Transverse colon (tissue), 4 donors: Measurements from ENCODE around the gene SLC6A11. TPM values are rescaled to one million over a fixed set of nuclear protein-coding genes. Genes with fewer than 3 reads are reported as not detected.

ENCODE experiments used
- DNase-seq: peaks from one replicate; pipeline ENCODE4 v3.0.0-alpha.2; 2019
- H3K27ac ChIP-seq, 4 donors: fragments of 200-600 bp; sonication (generic); 2 replicates each; pipeline ENCODE4 v1.5.1; 2016 to 2018; ENCODE audit warnings: inconsistent platforms in 4 of 4
- H3K27me3 ChIP-seq: fragments of 200-600 bp; sonication (generic); 2 replicates; pipeline ENCODE4 v1.5.1; 2017; ENCODE audit warnings: inconsistent platforms
- H3K36me3 ChIP-seq, 4 donors: fragments of 200-600 bp; sonication (generic); 2 replicates each; pipeline ENCODE4 v1.5.1; 2017 to 2019; ENCODE audit warnings: inconsistent platforms in 4 of 4
- H3K4me1 ChIP-seq, 4 donors: fragments of 200-600 bp; sonication (generic); 2 replicates each; pipeline ENCODE4 v1.5.1; 2017 to 2020; ENCODE audit warnings: inconsistent platforms in 4 of 4
- H3K4me3 ChIP-seq, 4 donors: fragments of 200-600 bp; sonication (generic); 1 replicate in 1 of 4; 2 replicates in 3 of 4; pipeline versions ENCODE4 v1.5.1 to v1.6.1; 2017 to 2019; ENCODE audit warnings: inconsistent platforms in 4 of 4
- H3K9me3 ChIP-seq, 2 donors: fragments of 200-600 bp; sonication (generic); 2 replicates each; pipeline ENCODE4 v1.5.1; 2017 to 2019; ENCODE audit warnings: inconsistent platforms in 2 of 2
- EP300 ChIP-seq: sonication (generic); formaldehyde crosslinking; IDR thresholded peaks from one replicate; pipeline ENCODE4 v1.6.1; 2017; ENCODE audit warnings: antibody characterized with exemption, low read depth
- POLR2A ChIP-seq: fragments of 450-650 bp; IDR thresholded peaks from one replicate; pipeline ENCODE4 v1.6.1; 2016; ENCODE audit warnings: antibody characterized with exemption, mild to moderate bottlenecking, moderate library complexity
- POLR2AphosphoS5 ChIP-seq, 3 donors: sonication (generic); formaldehyde crosslinking; IDR thresholded peaks; one replicate each; pipeline ENCODE4 v1.6.1; 2016; ENCODE audit warnings: antibody characterized with exemption in 3 of 3
- WGBS, 2 donors: methylation state at CpG; one replicate each; pipeline ENCODE4 v1.1.5; 2018; ENCODE audit warnings: low coverage in 1 of 2; 5-methylcytosine and 5-hydroxymethylcytosine counted together
- in situ Hi-C, 4 donors: fragments of 200-750 bp; cut with MboI; loops; one replicate each; pipeline versions ENCODE4 v1.15.0 to v1.15.1; 2017; ENCODE audit warnings: low sequenced_read_pairs in 3 of 4, low pct_ligation_motif_present in 1 of 4, low pct_unique_long_range_greater_than_20kb in 1 of 4
- intact Hi-C: fragments of 100-400 bp; cut with DNase I; formaldehyde crosslinking; loops from one replicate; pipeline ENCODE4 v1.15.1; 2023; ENCODE audit warnings: low total_unique reads
- total RNA-seq, 4 donors: library from RNA; depleted of rRNA; stranded (reverse); fragments of >200 nt; gene quantifications; one replicate each; pipeline ENCODE4 v1.1.0, GENCODE V29; 2016
- TF ChIP-seq, protein P1 (sequence below), 5 experiments: fragments of 200-600 bp in 3 of 5; fragments of 450-650 bp in 2 of 5; sonication (generic) in 3 of 5; IDR thresholded peaks; 1 replicate in 2 of 5; 2 replicates in 3 of 5; pipeline ENCODE4 v1.5.1; 2016 to 2017; ENCODE audit warnings: antibody characterized with exemption in 5 of 5, inconsistent platforms in 3 of 5, mild to moderate bottlenecking in 2 of 5, moderate library complexity in 1 of 5

Gene SLC6A11
- total RNA-seq, 4 donors from 2014 or later: not detected

- no peaks in the 10 kb centered on the region for H3K36me3 ChIP-seq
- intact Hi-C loops (no loop called here), in situ Hi-C loops (no loop called here)
- no peak overlapping the region for H3K27ac ChIP-seq
- H3K4me3 ChIP-seq: no peak overlapping the region
- TF ChIP-seq, protein P1, sequence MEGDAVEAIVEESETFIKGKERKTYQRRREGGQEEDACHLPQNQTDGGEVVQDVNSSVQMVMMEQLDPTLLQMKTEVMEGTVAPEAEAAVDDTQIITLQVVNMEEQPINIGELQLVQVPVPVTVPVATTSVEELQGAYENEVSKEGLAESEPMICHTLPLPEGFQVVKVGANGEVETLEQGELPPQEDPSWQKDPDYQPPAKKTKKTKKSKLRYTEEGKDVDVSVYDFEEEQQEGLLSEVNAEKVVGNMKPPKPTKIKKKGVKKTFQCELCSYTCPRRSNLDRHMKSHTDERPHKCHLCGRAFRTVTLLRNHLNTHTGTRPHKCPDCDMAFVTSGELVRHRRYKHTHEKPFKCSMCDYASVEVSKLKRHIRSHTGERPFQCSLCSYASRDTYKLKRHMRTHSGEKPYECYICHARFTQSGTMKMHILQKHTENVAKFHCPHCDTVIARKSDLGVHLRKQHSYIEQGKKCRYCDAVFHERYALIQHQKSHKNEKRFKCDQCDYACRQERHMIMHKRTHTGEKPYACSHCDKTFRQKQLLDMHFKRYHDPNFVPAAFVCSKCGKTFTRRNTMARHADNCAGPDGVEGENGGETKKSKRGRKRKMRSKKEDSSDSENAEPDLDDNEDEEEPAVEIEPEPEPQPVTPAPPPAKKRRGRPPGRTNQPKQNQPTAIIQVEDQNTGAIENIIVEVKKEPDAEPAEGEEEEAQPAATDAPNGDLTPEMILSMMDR (IDR thresholded peaks at IDR 0.05): no peak
- TF ChIP-seq EP300: no peak
- no peak for TF ChIP-seq POLR2A
- TF ChIP-seq POLR2AphosphoS5 (IDR thresholded peaks at IDR 0.05): no peak
- WGBS, 2 donors: 72 to 100% methylated on average over 1 to 4 of the region's 4 CpGs
- H3K4me1 ChIP-seq: no peaks in the 10 kb centered on the region
- no peaks in the 10 kb centered on the region for H3K9me3 ChIP-seq
- H3K27me3 ChIP-seq: peaks cover 18% of the 10 kb centered on the region
- no peak for DNase-seq
Observed at GRCh38 chr3:10792208-10792607, 23.8 kb upstream of the SLC6A11 start.

DNA sequence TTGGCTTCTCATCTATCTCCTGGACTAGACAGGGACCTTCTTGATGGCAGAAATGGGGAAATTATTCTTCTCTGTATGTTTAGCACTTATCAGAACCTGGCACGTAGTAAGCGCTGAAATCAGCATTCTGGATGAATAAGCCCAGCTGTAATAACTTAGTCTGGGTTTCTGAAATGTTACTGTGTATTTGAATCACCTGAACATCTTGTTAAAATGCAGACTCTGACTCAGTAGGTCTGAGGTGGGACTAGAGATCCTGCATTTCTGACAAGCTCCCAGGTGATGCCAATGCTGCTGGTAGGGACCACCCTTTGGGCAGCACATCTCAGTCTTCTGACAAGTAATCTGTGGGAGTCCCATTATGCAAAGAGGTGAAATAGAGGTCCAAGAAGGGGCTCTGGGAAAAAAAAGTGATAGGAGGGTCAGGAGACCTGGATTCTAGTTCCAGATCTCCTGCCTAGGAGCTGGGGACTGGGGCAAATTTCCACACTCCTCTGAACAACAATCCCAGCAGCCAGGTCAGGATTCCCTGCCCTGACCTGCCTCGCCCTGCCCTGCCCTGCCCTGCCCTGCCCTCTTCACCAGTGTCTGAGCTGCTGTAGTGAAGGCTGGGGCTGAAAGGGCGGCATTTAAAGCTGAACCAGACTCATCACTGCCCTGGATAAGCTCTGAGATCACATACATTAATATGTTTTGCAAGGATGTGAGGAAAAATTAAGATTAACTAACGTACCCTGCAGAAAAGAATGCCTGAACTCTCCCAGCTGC lies 17.2 kb upstream of the SLC6A11 start:
- TF ChIP-seq POLR2AphosphoS5 (IDR thresholded peaks at IDR 0.05) (no peak), EP300 (no peak), POLR2A (no peak)
- TF ChIP-seq, protein P1 (IDR thresholded peaks at IDR 0.05): no peak
- WGBS, 2 donors: 37 to 39% methylated on average over 3 to 5 of the region's 5 CpGs
- H3K27me3 ChIP-seq: peaks cover 17% of the 10 kb centered on the region
- H3K4me1 ChIP-seq: no peaks in the 10 kb centered on the region
- H3K36me3 ChIP-seq: no peaks in the 10 kb centered on the region
- no peak for DNase-seq
- H3K27ac ChIP-seq: no peak overlapping the region
- no peaks in the 10 kb centered on the region for H3K9me3 ChIP-seq
- intact Hi-C loops: no loop called here
- no peak overlapping the region for H3K4me3 ChIP-seq
- in situ Hi-C loops: no loop called here

DNA sequence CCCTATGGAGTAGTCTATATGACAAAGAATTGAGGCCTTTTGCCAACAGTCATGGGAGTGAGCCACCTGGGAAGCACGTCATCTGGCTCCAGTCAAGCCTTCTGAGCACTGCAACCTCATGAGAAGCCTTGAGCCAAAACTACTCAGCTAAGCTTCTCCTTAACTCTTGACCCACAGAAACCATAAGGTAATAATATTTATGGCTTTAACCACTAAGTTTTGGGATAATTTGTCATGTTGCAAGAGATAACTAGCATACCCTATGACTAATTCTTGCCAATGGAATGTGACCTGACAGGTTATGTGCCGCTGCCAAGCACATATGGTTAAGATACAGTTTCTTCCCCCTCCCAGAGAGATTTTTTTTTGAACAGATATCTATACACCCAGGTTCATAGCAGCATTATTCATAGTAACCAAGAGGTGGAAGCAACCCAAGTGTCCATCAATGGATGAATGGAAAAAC lies 11.8 kb upstream of the SLC6A11 start:
- Histone ChIP-seq H3K27ac (no peak overlapping the region), H3K27me3 (no peaks in the 10 kb centered on the region), H3K36me3 (no peaks in the 10 kb centered on the region), H3K4me1 (no peaks in the 10 kb centered on the region), H3K9me3 (no peaks in the 10 kb centered on the region), H3K4me3 (no peak overlapping the region)
- 34 to 50% methylated on average over 1 to 2 of the region's 2 CpGs for WGBS, 2 donors
- intact Hi-C loops: no loop called here
- no peak for TF ChIP-seq POLR2AphosphoS5 (IDR thresholded peaks at IDR 0.05)
- TF ChIP-seq, protein P1 (IDR thresholded peaks at IDR 0.05): no peak
- TF ChIP-seq EP300: no peak
- TF ChIP-seq POLR2A: no peak
- in situ Hi-C loops: no loop called here
- DNase-seq: no peak

DNA sequence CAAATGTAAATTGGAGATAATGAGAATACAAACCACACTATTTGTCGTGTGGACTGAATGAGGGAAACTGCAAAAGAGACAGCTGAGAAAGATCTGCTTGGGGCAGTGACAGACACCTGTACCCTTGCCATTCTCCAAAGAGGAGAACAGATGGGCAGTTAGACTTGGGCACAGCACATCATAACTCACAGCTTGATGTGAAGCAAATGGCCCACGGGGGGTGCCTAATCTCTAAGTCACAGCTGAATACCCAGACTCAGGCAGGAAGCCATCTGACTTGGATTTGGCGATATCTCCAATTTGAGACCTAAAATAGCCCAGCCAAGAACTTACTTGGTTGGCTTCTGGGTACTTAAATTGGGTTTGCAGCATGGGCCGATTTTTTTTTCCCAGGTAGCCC lies 10.0 kb upstream of the SLC6A11 start:
- Histone ChIP-seq H3K9me3 (no peaks in the 10 kb centered on the region), H3K27me3 (no peaks in the 10 kb centered on the region), H3K27ac (no peak overlapping the region), H3K4me3 (no peak overlapping the region), H3K36me3 (no peaks in the 10 kb centered on the region), H3K4me1 (no peaks in the 10 kb centered on the region)
- in situ Hi-C loops: no loop called here
- intact Hi-C loops: no loop called here
- TF ChIP-seq EP300 (no peak), POLR2AphosphoS5 (IDR thresholded peaks at IDR 0.05) (no peak), POLR2A (no peak)
- TF ChIP-seq, protein P1 (IDR thresholded peaks at IDR 0.05): no peak
- WGBS, 2 donors: 80% methylated on average over 1 to 4 of the region's 4 CpGs
- DNase-seq: no peak
